Neural cell (in vitro differentiated cells): Measurements from ENCODE around the gene SH3GL1. TPM values are rescaled to one million over a fixed set of nuclear protein-coding genes. Genes with fewer than 3 reads are reported as not detected.

Experiments used
- H2AFZ ChIP-seq: fragments of 200-600, 300-800 bp; sonication (generic), shearing (Covaris generic); 2 replicates; pipeline ENCODE4 v1.6.0; 2014; ENCODE audit warnings: low read depth, mild to moderate bottlenecking, antibody characterized with exemption, low read length, moderate library complexity
- H3F3A ChIP-seq: fragments of 200-600 bp; shearing (Covaris generic); 2 replicates; pipeline ENCODE4 v1.6.1; 2016; ENCODE audit warnings: mild to moderate bottlenecking, moderate library complexity, mixed read lengths, antibody characterized with exemption, low read length; ENCODE audit not compliant: insufficient read depth, poor library complexity, severe bottlenecking
- H3K27ac ChIP-seq: fragments of 200-600, 300-800 bp; sonication (generic), shearing (Covaris generic); 2 replicates; pipeline ENCODE4 v1.5.1; 2014; ENCODE audit warnings: mild to moderate bottlenecking, low read length, moderate library complexity
- H3K27me3 ChIP-seq: fragments of 300-800, 200-600 bp; sonication (generic), shearing (Covaris generic); 2 replicates; pipeline ENCODE4 v1.6.0; 2014; ENCODE audit warnings: mild to moderate bottlenecking, low read depth, low read length, moderate library complexity; ENCODE audit not compliant: insufficient read depth
- H3K36me3 ChIP-seq: fragments of 300-800, 200-600 bp; sonication (generic), shearing (Covaris generic); 2 replicates; pipeline ENCODE4 v1.5.1; 2014; ENCODE audit warnings: mild to moderate bottlenecking, antibody characterized with exemption, low read length, moderate library complexity; ENCODE audit not compliant: insufficient read depth
- H3K4me2 ChIP-seq: fragments of 300-800, 200-600 bp; sonication (generic), shearing (Covaris generic); 2 replicates; pipeline ENCODE4 v1.6.0; 2014; ENCODE audit warnings: mild to moderate bottlenecking, low read length
- H3K4me3 ChIP-seq: fragments of 300-800, 200-600 bp; sonication (generic), shearing (Covaris generic); 2 replicates; pipeline ENCODE4 v1.5.1; 2014; ENCODE audit warnings: mild to moderate bottlenecking, low read length, moderate library complexity
- H3K79me2 ChIP-seq: fragments of 200-600 bp; shearing (Covaris generic); replicated peaks from 2 replicates; pipeline ENCODE4 v1.6.0; 2014; ENCODE audit warnings: mild to moderate bottlenecking, low read length, moderate library complexity; ENCODE audit not compliant: insufficient read depth
- H3K9ac ChIP-seq: fragments of 300-800, 200-600 bp; sonication (generic), shearing (Covaris generic); 2 replicates; pipeline ENCODE4 v1.6.1; 2016; ENCODE audit warnings: mild to moderate bottlenecking, low read length, mixed read lengths
- H3K9me2 ChIP-seq: fragments of 200-600 bp; shearing (Covaris generic); 2 replicates; pipeline ENCODE4 v1.6.1; 2016; ENCODE audit warnings: mild to moderate bottlenecking, low read length, mixed read lengths; ENCODE audit not compliant: insufficient read depth
- H3K9me3 ChIP-seq: fragments of 200-600, 300-800 bp; sonication (generic), shearing (Covaris generic); 2 replicates; pipeline ENCODE4 v1.6.1; 2016; ENCODE audit warnings: mild to moderate bottlenecking, mixed run types, low read length, moderate library complexity, mixed read lengths
- H4K20me1 ChIP-seq: fragments of 200-600 bp; shearing (Covaris generic); 2 replicates; pipeline ENCODE4 v1.6.1; 2016; ENCODE audit warnings: mild to moderate bottlenecking, mixed run types; ENCODE audit not compliant: insufficient read depth
- MXI1 ChIP-seq: fragments of 450-650 bp; conservative IDR thresholded peaks from 2 replicates; pipeline ENCODE4 v1.6.1; 2014; ENCODE audit warnings: antibody characterized with exemption, mild to moderate bottlenecking; ENCODE audit not compliant: poor library complexity, severe bottlenecking
- POLR2AphosphoS5 ChIP-seq: IDR thresholded peaks from 2 replicates; pipeline ENCODE4 v1.6.1; 2012
- RAD21 ChIP-seq: fragments of 450-650 bp; conservative IDR thresholded peaks from 2 replicates; pipeline ENCODE4 v1.6.1; 2014; ENCODE audit warnings: antibody characterized with exemption, mild to moderate bottlenecking, moderate library complexity
- SMC3 ChIP-seq: fragments of 450-650 bp; conservative IDR thresholded peaks from 2 replicates; pipeline ENCODE4 v1.6.1; 2014; ENCODE audit warnings: antibody characterized with exemption, mild to moderate bottlenecking, moderate library complexity; ENCODE audit not compliant: poor library complexity
- polyA plus RNA-seq: library from polyadenylated mRNA; depleted of rRNA; stranded (reverse); fragments of >200 nt; gene quantifications from 2 replicates; pipeline ENCODE4 v1.2.3, GENCODE V29; 2014
- TF ChIP-seq, protein P1 (sequence below): fragments of 450-650 bp; IDR thresholded peaks from 2 replicates; pipeline ENCODE4 v1.5.1; 2014; ENCODE audit warnings: antibody characterized with exemption, mild to moderate bottlenecking, moderate library complexity; ENCODE audit not compliant: poor library complexity, severe bottlenecking

The SH3GL1 gene
- polyA plus RNA-seq, 1 donor from 2014 or later = 25.2 TPM

GRCh38 chr19:4363571-4364304 is 36.6 kb downstream of the SH3GL1 start:
- Histone ChIP-seq H3K4me3 (no peak overlapping the region), H3K36me3 (no peaks in the 10 kb centered on the region), H3K27ac (no peak overlapping the region), H3K27me3 (no peaks in the 10 kb centered on the region), H3K9me2 (no peaks in the 10 kb centered on the region), H3F3A (no peaks in the 10 kb centered on the region), H3K9ac (no peak overlapping the region), H3K9me3 (no peaks in the 10 kb centered on the region), H4K20me1 (no peaks in the 10 kb centered on the region), H3K79me2 (no peaks in the 10 kb centered on the region), H3K4me2 (no peak overlapping the region), H2AFZ (no peak overlapping the region)
- TF ChIP-seq POLR2AphosphoS5 = peak; percentile 24
- no peak for TF ChIP-seq SMC3

DNA sequence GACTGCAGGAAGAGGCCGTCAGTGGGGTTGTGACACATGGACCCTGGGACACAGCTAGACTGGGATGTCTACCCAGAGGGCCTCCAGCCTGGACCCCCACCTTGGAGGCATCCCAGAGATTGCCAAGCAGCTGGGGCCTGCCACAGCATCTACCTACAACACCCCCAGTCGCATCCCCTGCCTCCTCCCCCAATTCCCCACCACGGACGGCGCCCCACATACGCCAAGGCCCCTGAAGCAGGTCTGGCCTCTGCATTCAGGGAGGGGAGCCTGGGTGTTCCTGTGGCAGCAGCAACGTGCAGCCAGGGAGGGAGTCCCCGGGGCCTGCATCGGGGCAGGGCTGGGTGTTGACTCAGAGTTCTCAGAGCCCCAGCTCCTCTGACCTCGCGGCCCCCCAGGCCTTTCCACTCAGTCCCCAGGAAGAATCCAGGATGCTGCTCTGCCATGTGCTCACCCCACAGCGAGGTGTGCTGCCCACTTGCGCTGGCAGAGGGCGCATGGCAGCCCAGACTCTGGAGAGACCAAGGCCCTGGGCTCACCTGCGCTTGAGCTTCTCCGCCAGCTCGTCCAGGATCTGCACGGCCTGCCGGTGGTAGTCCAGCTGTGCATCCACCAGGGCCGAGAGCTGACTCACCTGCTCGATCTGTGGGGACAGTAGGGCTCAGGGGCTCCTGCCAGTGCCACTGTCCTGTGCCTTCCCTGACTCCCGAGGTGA is 37.4 kb downstream of the SH3GL1 start:
- no peak overlapping the region for H3K4me3 ChIP-seq
- H2AFZ ChIP-seq = no peak overlapping the region
- no peaks in the 10 kb centered on the region for H3F3A ChIP-seq
- H3K9me3 ChIP-seq = no peaks in the 10 kb centered on the region
- no peak overlapping the region for H3K9ac ChIP-seq
- H3K4me2 ChIP-seq = no peak overlapping the region
- no peaks in the 10 kb centered on the region for H4K20me1 ChIP-seq
- no peaks in the 10 kb centered on the region for H3K36me3 ChIP-seq
- H3K27me3 ChIP-seq = no peaks in the 10 kb centered on the region
- no peaks in the 10 kb centered on the region for H3K79me2 ChIP-seq
- H3K9me2 ChIP-seq = no peaks in the 10 kb centered on the region
- no peak overlapping the region for H3K27ac ChIP-seq
- peak; percentile 50 for TF ChIP-seq SMC3
- no peak for TF ChIP-seq MXI1
- TF ChIP-seq, protein P1, sequence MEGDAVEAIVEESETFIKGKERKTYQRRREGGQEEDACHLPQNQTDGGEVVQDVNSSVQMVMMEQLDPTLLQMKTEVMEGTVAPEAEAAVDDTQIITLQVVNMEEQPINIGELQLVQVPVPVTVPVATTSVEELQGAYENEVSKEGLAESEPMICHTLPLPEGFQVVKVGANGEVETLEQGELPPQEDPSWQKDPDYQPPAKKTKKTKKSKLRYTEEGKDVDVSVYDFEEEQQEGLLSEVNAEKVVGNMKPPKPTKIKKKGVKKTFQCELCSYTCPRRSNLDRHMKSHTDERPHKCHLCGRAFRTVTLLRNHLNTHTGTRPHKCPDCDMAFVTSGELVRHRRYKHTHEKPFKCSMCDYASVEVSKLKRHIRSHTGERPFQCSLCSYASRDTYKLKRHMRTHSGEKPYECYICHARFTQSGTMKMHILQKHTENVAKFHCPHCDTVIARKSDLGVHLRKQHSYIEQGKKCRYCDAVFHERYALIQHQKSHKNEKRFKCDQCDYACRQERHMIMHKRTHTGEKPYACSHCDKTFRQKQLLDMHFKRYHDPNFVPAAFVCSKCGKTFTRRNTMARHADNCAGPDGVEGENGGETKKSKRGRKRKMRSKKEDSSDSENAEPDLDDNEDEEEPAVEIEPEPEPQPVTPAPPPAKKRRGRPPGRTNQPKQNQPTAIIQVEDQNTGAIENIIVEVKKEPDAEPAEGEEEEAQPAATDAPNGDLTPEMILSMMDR = peak; percentile 41
- TF ChIP-seq POLR2AphosphoS5 = peak; percentile 3

- Histone ChIP-seq H3K79me2 (no peaks in the 10 kb centered on the region), H3K9me3 (no peaks in the 10 kb centered on the region), H3K4me2 (no peak overlapping the region), H3K9me2 (no peaks in the 10 kb centered on the region), H4K20me1 (no peaks in the 10 kb centered on the region), H3K27me3 (no peaks in the 10 kb centered on the region), H3K4me3 (no peak overlapping the region), H3F3A (no peaks in the 10 kb centered on the region), H3K9ac (no peak overlapping the region), H3K36me3 (no peaks in the 10 kb centered on the region), H2AFZ (no peak overlapping the region), H3K27ac (no peak overlapping the region)
- TF ChIP-seq, protein P1 = no peak
- TF ChIP-seq RAD21 (no peak), POLR2AphosphoS5 (peak; percentile 21)
Observed at GRCh38 chr19:4362101-4362828, 38.1 kb downstream of the SH3GL1 start.
